Activated CD4-positive, alpha-beta memory T cell treated with anti-CD3 and anti-CD28 coated beads for 36 hours (primary cell): ENCODE measurements around the gene TEX26. TPM values are rescaled to one million over a fixed set of nuclear protein-coding genes. Genes with fewer than 3 reads are reported as not detected.

ENCODE experiments used
- CTCF ChIA-PET: fragments of 350-600 bp; sonication (Branson Sonifier 250); formaldehyde crosslinking; loops from one replicate; lab custom pipeline; 2021; ENCODE audit warnings: antibody characterized with exemption, inconsistent platforms; lab: Charles Lee
- POLR2A ChIA-PET: fragments of 350-600 bp; sonication (Branson Sonifier 250); formaldehyde crosslinking; loops from one replicate; lab custom pipeline; 2021; ENCODE audit warnings: antibody characterized with exemption; lab: Charles Lee
- DNase-seq: peaks from one replicate; pipeline ENCODE4 v3.0.0-alpha.2; 2020
- H3K27ac Mint-ChIP-seq: one replicate; pipeline ENCODE4 v1.8.0; 2021; ENCODE audit warnings: mixed read lengths
- H3K27me3 Mint-ChIP-seq: one replicate; pipeline ENCODE4 v1.8.0; 2021; ENCODE audit warnings: mixed read lengths
- H3K36me3 Mint-ChIP-seq: one replicate; pipeline ENCODE4 v1.8.0; 2021; ENCODE audit warnings: mixed read lengths
- H3K4me1 Mint-ChIP-seq: one replicate; pipeline ENCODE4 v1.8.0; 2021; ENCODE audit warnings: low read depth, mixed read lengths
- H3K4me3 Mint-ChIP-seq: one replicate; pipeline ENCODE4 v1.8.0; 2021; ENCODE audit warnings: mild to moderate bottlenecking, mixed read lengths
- H3K9me3 Mint-ChIP-seq: one replicate; pipeline ENCODE4 v1.8.0; 2021; ENCODE audit warnings: mixed read lengths
- intact Hi-C: fragments of 100-400 bp; cut with micrococcal nuclease; formaldehyde crosslinking; loops from one replicate; pipeline ENCODE4 v1.15.1; 2023
- total RNA-seq, 2 experiments: library from RNA; stranded (reverse); gene quantifications; one replicate each; pipeline ENCODE4 v1.2.3, GENCODE V29; 2021

Gene TEX26
- total RNA-seq, 2 experiments from 2014 or later, result not detected

DNA sequence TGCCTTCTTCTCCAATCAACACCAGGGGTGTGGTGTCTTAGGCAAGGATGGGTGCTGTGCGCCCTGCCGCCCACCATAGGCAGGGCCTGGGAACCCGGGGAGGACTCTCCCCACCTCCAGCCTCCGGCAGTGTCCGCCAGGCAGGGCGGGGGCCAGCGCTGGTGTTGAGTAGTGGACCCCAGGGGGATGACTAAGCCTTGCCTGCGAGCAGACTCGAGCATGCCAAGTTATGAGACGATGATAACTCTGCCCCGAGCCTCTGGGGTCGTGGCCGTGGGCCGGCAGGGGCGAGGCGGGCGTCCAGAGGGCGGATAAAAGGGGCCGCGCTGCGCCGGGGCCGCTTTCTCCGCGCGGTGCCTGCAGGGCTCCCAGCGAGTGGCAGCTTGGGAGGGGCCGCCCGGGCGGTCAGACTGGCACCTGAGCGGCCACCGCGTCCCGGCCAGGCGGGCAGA, 26.5 kb upstream of the TEX26 start, which contains the start of gene MEDAG:
Gene MEDAG, plus strand, starts transcription at position 340 of the 452 bp plus-strand sequence. CDS start 245 bp downstream, outside the sequence.
- Mint-ChIP-seq H3K27me3 (peaks cover 48% of the 10 kb centered on the region), H3K9me3 (no peaks in the 10 kb centered on the region), H3K36me3 (no peaks in the 10 kb centered on the region), H3K4me3 (no peak within 1 kb of the TSS), H3K27ac (no peak within 1 kb of the TSS), H3K4me1 (peaks cover 4% of the 10 kb centered on the region)
- CTCF ChIA-PET, result no interaction called here
- POLR2A ChIA-PET, result no interaction called here
- intact Hi-C loops, result no loop called here
- DNase-seq, result no peak

DNA sequence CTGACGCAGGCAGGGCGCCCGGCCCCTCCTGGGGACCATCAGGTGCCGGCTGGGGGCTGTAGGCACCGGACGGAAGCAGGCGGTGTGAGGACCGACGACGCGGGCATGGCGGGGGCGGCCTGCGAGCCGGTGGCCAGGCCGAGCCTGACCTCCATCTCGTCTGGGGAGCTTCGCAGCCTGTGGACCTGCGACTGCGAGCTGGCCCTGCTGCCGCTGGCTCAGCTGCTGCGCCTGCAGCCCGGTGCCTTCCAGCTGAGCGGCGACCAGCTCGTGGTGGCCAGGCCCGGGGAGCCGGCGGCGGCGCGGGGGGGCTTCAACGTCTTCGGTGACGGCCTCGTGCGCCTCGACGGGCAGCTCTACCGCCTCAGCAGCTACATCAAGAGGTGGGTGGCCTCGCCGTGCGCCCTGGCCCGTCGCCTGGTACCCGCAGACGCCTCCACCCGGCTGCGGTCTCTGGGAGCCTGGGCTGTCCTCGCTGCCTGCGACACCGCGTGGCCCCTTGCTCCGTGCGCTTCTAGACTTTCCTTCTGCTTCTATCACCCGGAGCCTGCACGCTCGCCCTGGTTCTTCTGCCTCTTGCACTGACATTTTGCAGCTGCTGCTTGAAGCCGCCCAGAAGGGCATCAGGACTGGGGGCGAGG, 25.9 kb upstream of the TEX26 start:
- intact Hi-C loops, result no loop called here

GRCh38 chr13:30907121-30907861, 25.2 kb upstream of the TEX26 start:
- ChIA-PET CTCF (no interaction called here), POLR2A (no interaction called here)
- peaks cover 3% of the 10 kb centered on the region for H3K4me1 Mint-ChIP-seq
- peaks cover 47% of the 10 kb centered on the region for H3K27me3 Mint-ChIP-seq
- H3K27ac Mint-ChIP-seq, result no peak overlapping the region
- no peak for DNase-seq
- H3K4me3 Mint-ChIP-seq, result no peak overlapping the region
- H3K36me3 Mint-ChIP-seq, result no peaks in the 10 kb centered on the region
- intact Hi-C loops, result no loop called here
- no peaks in the 10 kb centered on the region for H3K9me3 Mint-ChIP-seq

More for the DNA sequence above, 25.9 kb upstream of the TEX26 start:
- H3K4me1 Mint-ChIP-seq, result peaks cover 3% of the 10 kb centered on the region
- H3K4me3 Mint-ChIP-seq, result no peak overlapping the region
- H3K36me3 Mint-ChIP-seq, result no peaks in the 10 kb centered on the region
- POLR2A ChIA-PET, result no interaction called here
- no peak overlapping the region for H3K27ac Mint-ChIP-seq
- H3K9me3 Mint-ChIP-seq, result no peaks in the 10 kb centered on the region
- H3K27me3 Mint-ChIP-seq, result peaks cover 47% of the 10 kb centered on the region
- CTCF ChIA-PET, result no interaction called here
- no peak for DNase-seq

- Mint-ChIP-seq H3K27ac (no peak overlapping the region), H3K4me1 (peaks cover 3% of the 10 kb centered on the region), H3K9me3 (no peaks in the 10 kb centered on the region), H3K4me3 (no peak overlapping the region), H3K27me3 (peaks cover 47% of the 10 kb centered on the region), H3K36me3 (no peaks in the 10 kb centered on the region)
- no peak for DNase-seq
- intact Hi-C loops, result no loop called here
- ChIA-PET CTCF (interaction anchor here (0.8 kb wide), 1 partner anchor 43 kb away, joined by 3 read pairs; no protein-coding TSS in a partner anchor), POLR2A (no interaction called here)
Observed at GRCh38 chr13:30908416-30908980, 24.0 kb upstream of the TEX26 start.

- Mint-ChIP-seq H3K27me3 (peaks cover 29% of the 10 kb centered on the region), H3K9me3 (no peaks in the 10 kb centered on the region), H3K27ac (no peak overlapping the region), H3K36me3 (no peaks in the 10 kb centered on the region), H3K4me1 (no peaks in the 10 kb centered on the region), H3K4me3 (no peak overlapping the region)
- POLR2A ChIA-PET, result no interaction called here
- no peak for DNase-seq
- intact Hi-C loops, result no loop called here
- CTCF ChIA-PET, result no interaction called here
Observed at GRCh38 chr13:30910676-30911075, 21.8 kb upstream of the TEX26 start.

- no peaks in the 10 kb centered on the region for H3K9me3 Mint-ChIP-seq
- H3K36me3 Mint-ChIP-seq, result no peaks in the 10 kb centered on the region
- peaks cover 31% of the 10 kb centered on the region for H3K27me3 Mint-ChIP-seq
- no peaks in the 10 kb centered on the region for H3K4me1 Mint-ChIP-seq
- POLR2A ChIA-PET, result no interaction called here
- DNase-seq, result no peak
- intact Hi-C loops, result no loop called here
- CTCF ChIA-PET, result no interaction called here
- H3K4me3 Mint-ChIP-seq, result no peak overlapping the region
- no peak overlapping the region for H3K27ac Mint-ChIP-seq
Observed at GRCh38 chr13:30915691-30916541, 16.5 kb upstream of the TEX26 start.

DNA sequence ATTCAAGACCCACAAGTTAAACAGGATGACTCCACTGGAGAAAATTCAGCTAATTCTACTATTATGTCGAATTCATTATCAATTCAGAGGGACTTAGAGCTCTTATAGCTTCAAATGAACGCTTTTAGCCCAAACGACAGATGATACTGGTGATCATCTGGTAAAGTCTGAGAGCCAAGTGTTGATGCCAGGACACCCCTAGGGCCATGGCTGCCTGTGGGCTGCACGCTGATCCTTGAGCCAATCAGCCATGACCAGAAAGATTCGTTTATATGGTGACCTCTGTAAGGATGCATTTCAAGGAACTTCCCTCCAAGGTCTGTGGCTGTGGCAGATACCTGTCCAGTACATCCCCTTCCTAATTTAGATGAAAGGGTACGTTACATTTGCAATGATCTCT, 15.5 kb upstream of the TEX26 start:
- no peak for DNase-seq
- H3K27me3 Mint-ChIP-seq, result peaks cover 31% of the 10 kb centered on the region
- no peaks in the 10 kb centered on the region for H3K9me3 Mint-ChIP-seq
- no peak overlapping the region for H3K27ac Mint-ChIP-seq
- no peaks in the 10 kb centered on the region for H3K36me3 Mint-ChIP-seq
- POLR2A ChIA-PET, result no interaction called here
- H3K4me3 Mint-ChIP-seq, result no peak overlapping the region
- intact Hi-C loops, result no loop called here
- CTCF ChIA-PET, result no interaction called here
- no peaks in the 10 kb centered on the region for H3K4me1 Mint-ChIP-seq

GRCh38 chr13:30918662-30919405, 13.6 kb upstream of the TEX26 start:
- Mint-ChIP-seq H3K4me3 (no peak overlapping the region), H3K4me1 (no peaks in the 10 kb centered on the region), H3K36me3 (no peaks in the 10 kb centered on the region), H3K27me3 (peaks cover 28% of the 10 kb centered on the region), H3K9me3 (no peaks in the 10 kb centered on the region), H3K27ac (no peak overlapping the region)
- intact Hi-C loops, result no loop called here
- DNase-seq, result no peak
- POLR2A ChIA-PET, result no interaction called here
- CTCF ChIA-PET, result no interaction called here

- intact Hi-C loops, result no loop called here
- POLR2A ChIA-PET, result no interaction called here
- DNase-seq, result no peak
- H3K4me3 Mint-ChIP-seq, result no peak overlapping the region
- CTCF ChIA-PET, result no interaction called here
- peaks cover 1% of the 10 kb centered on the region for H3K4me1 Mint-ChIP-seq
- no peaks in the 10 kb centered on the region for H3K36me3 Mint-ChIP-seq
- peaks cover 25% of the 10 kb centered on the region for H3K27me3 Mint-ChIP-seq
- H3K9me3 Mint-ChIP-seq, result no peaks in the 10 kb centered on the region
- H3K27ac Mint-ChIP-seq, result no peak overlapping the region
Observed at GRCh38 chr13:30920162-30920909, 12.1 kb upstream of the TEX26 start.

- ChIA-PET CTCF (no interaction called here), POLR2A (no interaction called here)
- DNase-seq, result no peak
- Mint-ChIP-seq H3K36me3 (no peaks in the 10 kb centered on the region), H3K27ac (no peak overlapping the region), H3K27me3 (peaks cover 19% of the 10 kb centered on the region), H3K4me3 (no peak overlapping the region), H3K9me3 (no peaks in the 10 kb centered on the region), H3K4me1 (peaks cover 12% of the 10 kb centered on the region)
- intact Hi-C loops, result no loop called here
Observed at GRCh38 chr13:30923418-30923817, 9.0 kb upstream of the TEX26 start.

DNA sequence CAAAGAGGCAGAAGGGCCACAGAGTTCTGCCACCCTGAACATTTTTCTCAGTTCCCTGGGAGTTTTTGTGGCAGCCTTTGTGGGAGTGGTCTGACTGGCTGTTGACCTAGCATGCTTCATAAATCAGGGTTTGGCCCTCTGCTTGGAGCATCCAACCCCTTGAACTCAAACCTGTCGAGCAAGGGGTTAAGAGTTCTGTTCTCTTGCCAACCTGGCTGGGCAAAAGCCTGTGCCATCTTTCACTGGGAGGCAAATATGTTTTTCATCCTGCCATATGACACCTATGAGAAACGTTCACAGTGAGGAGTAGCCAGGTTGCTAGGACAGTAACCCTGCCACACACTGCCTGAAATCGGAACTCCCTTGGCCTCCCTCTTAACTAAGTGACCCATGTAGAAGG, 7.7 kb upstream of the TEX26 start:
- CTCF ChIA-PET, result no interaction called here

More for the DNA sequence above, 7.7 kb upstream of the TEX26 start:
- Mint-ChIP-seq H3K27ac (no peak overlapping the region), H3K4me1 (peaks cover 12% of the 10 kb centered on the region), H3K27me3 (peaks cover 16% of the 10 kb centered on the region), H3K36me3 (no peaks in the 10 kb centered on the region), H3K4me3 (no peak overlapping the region), H3K9me3 (no peaks in the 10 kb centered on the region)
- POLR2A ChIA-PET, result no interaction called here
- DNase-seq, result no peak
- intact Hi-C loops, result no loop called here
